GM12878 (cell line): ENCODE measurements around the gene CDK7. TPM values are rescaled to one million over a fixed set of nuclear protein-coding genes. Genes with fewer than 3 reads are reported as not detected.

Source experiments
- CTCF ChIP-seq, 3 experiments: IDR thresholded peaks in 2 of 3; conservative IDR thresholded peaks in 1 of 3; 2 replicates each; pipeline ENCODE4 v1.5.1; 2011; ENCODE audit warnings: low read depth in 3 of 3, low read length in 3 of 3, mild to moderate bottlenecking in 3 of 3, control low read depth in 2 of 3, moderate library complexity in 2 of 3, inconsistent platforms in 1 of 3, mixed read lengths in 1 of 3; ENCODE audit not compliant: control insufficient read depth in 2 of 3, insufficient read depth in 1 of 3; ENCODE audit errors: extremely low read depth in 1 of 3
- E2F8 ChIP-seq: fragments of 450-650 bp; IDR thresholded peaks from 2 replicates; pipeline ENCODE4 v1.6.1; 2018; ENCODE audit warnings: mild to moderate bottlenecking, low read depth, moderate library complexity; ENCODE audit not compliant: partially characterized antibody
- E4F1 ChIP-seq: fragments of 450-650 bp; IDR thresholded peaks from 2 replicates; pipeline ENCODE4 v1.6.1; 2018; ENCODE audit warnings: borderline replicate concordance, mild to moderate bottlenecking; ENCODE audit not compliant: partially characterized antibody
- IRF4 ChIP-seq: IDR thresholded peaks from 2 replicates; pipeline ENCODE4 v1.6.1; 2011; ENCODE audit warnings: low read depth, low read length
- JUND ChIP-seq: IDR thresholded peaks from 2 replicates; pipeline ENCODE4 v1.6.1; 2012; ENCODE audit warnings: low read depth, mild to moderate bottlenecking, low read length, improper control_type of control experiment, moderate library complexity
- MEF2B ChIP-seq: fragments of 450-650 bp; IDR thresholded peaks from 2 replicates; pipeline ENCODE4 v1.6.1; 2018; ENCODE audit warnings: mild to moderate bottlenecking, moderate library complexity; ENCODE audit not compliant: partially characterized antibody, poor library complexity, severe bottlenecking
- PRDM15 ChIP-seq: fragments of 450-650 bp; formaldehyde crosslinking; IDR thresholded peaks from 2 replicates; pipeline ENCODE4 v1.4.0; 2020; ENCODE audit warnings: mild to moderate bottlenecking, moderate library complexity
- RBBP5 ChIP-seq: fragments of 200-600 bp; sonication (generic); conservative IDR thresholded peaks from 2 replicates; pipeline ENCODE4 v1.6.1; 2016
- RELB ChIP-seq: fragments of 450-650 bp; IDR thresholded peaks from 2 replicates; pipeline ENCODE4 v1.6.1; 2017; ENCODE audit warnings: low read depth, mild to moderate bottlenecking, moderate library complexity
- SUPT20H ChIP-seq: IDR thresholded peaks from 2 replicates; pipeline ENCODE4 v1.6.1; 2011; ENCODE audit warnings: low read depth, mild to moderate bottlenecking, low read length, moderate library complexity, borderline replicate concordance; ENCODE audit not compliant: control insufficient read depth
- SUZ12 ChIP-seq: fragments of 200-600 bp; sonication (generic); IDR thresholded peaks from one replicate; pipeline ENCODE4 v1.6.1; 2018; ENCODE audit warnings: antibody characterized with exemption, mild to moderate bottlenecking; ENCODE audit not compliant: unreplicated experiment
- USF1 ChIP-seq: IDR thresholded peaks from 2 replicates; pipeline ENCODE4 v1.6.1; 2011; ENCODE audit warnings: borderline replicate concordance, low read depth, mild to moderate bottlenecking, moderate library complexity, mixed read lengths, low read length; ENCODE audit not compliant: insufficient read depth; ENCODE audit errors: extremely low read length
- polyA plus RNA-seq, 11 experiments: library from polyadenylated mRNA; depleted of rRNA in 4 of 11; unstranded in 6 of 11; stranded (reverse) in 5 of 11; fragments of >200 nt; fragmentation: Nextera tagmentation in 4 of 11; fragmentation: Illumina TruSeq in 1 of 11; extraction: Ambion mirVana in 4 of 11; extraction: Trizol in 1 of 11; gene quantifications; 1 replicate in 1 of 11; 2 replicates in 10 of 11; pipeline versions ENCODE4 v1.2.1 to v1.2.3, GENCODE V29; 2011 to 2016; ENCODE audit warnings: inconsistent platforms in 2 of 11, missing spikeins in 2 of 11, low read depth in 1 of 11
- total RNA-seq, 4 experiments: library from RNA; depleted of rRNA in 3 of 4; stranded (reverse); fragments of >200 nt in 3 of 4; fragmentation: Illumina TruSeq in 1 of 4; extraction: Trizol in 1 of 4; gene quantifications; 2 replicates each; pipeline versions ENCODE4 v1.2.1 to v1.2.3, GENCODE V29; 2013 to 2021

CDK7 gene
- total and polyA plus RNA-seq, 10 of the 15 experiments (the other 5 are each of a cell fraction or from before 2014, with no cell fraction given), result 26.0 to 93.9 (median 43.0) TPM

GRCh38 chr5:69217548-69218526, 16.8 kb upstream of the CDK7 start (continued):
- TF ChIP-seq E2F8 (no peak), E4F1 (peak; percentile 59), JUND (no peak), SUZ12 (no peak), CTCF (IDR thresholded peaks at IDR 0.05 in 2 of 3, conservative IDR thresholded peaks at IDR 0.05 in 1 of 3; ENCODE audit: control insufficient read depth in 2 of 3, extremely low read depth in 1 of 3, insufficient read depth in 1 of 3, low read depth in 3 of 3, low read length in 3 of 3) (peak in 1 of 3 experiments; percentile 5; a peak in 1 of 6 replicates), PRDM15 (CRISPR knock-in tag) (no peak), MEF2B (no peak), RELB (peak; percentile 70; the same call in 1 of the 2 replicates), SUPT20H (no peak), IRF4 (no peak), RBBP5 (no peak), USF1 (no peak)
